H9 (cell line): ENCODE results near the gene RPLP1. TPM values are rescaled to one million over a fixed set of nuclear protein-coding genes. Genes with fewer than 3 reads are reported as not detected.

Experiments used
- DNase-seq: peaks from one replicate; pipeline ENCODE4 v3.0.0-alpha.2; 2017
- H2AFZ ChIP-seq: one replicate; pipeline ENCODE4 v1.6.1; 2013; ENCODE audit warnings: mild to moderate bottlenecking, low read length, control low read depth, moderate library complexity
- H2AK5ac ChIP-seq: 2 replicates; pipeline ENCODE4 v1.6.1; 2013; ENCODE audit warnings: low read length, control low read depth, mixed read lengths; ENCODE audit not compliant: insufficient read length
- H2BK120ac ChIP-seq: one replicate; pipeline ENCODE4 v1.6.1; 2013; ENCODE audit warnings: low read depth, mild to moderate bottlenecking, low read length, control low read depth, inconsistent platforms; ENCODE audit not compliant: poor library complexity, severe bottlenecking
- H2BK12ac ChIP-seq: 2 replicates; pipeline ENCODE4 v1.6.1; 2013; ENCODE audit warnings: low read length, control low read depth, mixed read lengths, low read depth; ENCODE audit not compliant: insufficient read length
- H2BK15ac ChIP-seq: 2 replicates; pipeline ENCODE4 v1.6.1; 2013; ENCODE audit warnings: low read depth, low read length, control low read depth
- H2BK20ac ChIP-seq: one replicate; pipeline ENCODE4 v1.6.1; 2013; ENCODE audit warnings: low read depth, mild to moderate bottlenecking, low read length, control low read depth, inconsistent platforms; ENCODE audit not compliant: poor library complexity, severe bottlenecking
- H2BK5ac ChIP-seq: 2 replicates; pipeline ENCODE4 v1.6.1; 2013; ENCODE audit warnings: low read length, control low read depth, mixed read lengths; ENCODE audit not compliant: insufficient read length
- H3K14ac ChIP-seq: 2 replicates; pipeline ENCODE4 v1.6.1; 2013; ENCODE audit warnings: low read length, control low read depth; ENCODE audit not compliant: insufficient read depth
- H3K18ac ChIP-seq: 2 replicates; pipeline ENCODE4 v1.6.1; 2013; ENCODE audit warnings: low read depth, mild to moderate bottlenecking, mixed read lengths, low read length, control low read depth; ENCODE audit not compliant: insufficient read length
- H3K23ac ChIP-seq: 2 replicates; pipeline ENCODE4 v1.6.1; 2013; ENCODE audit warnings: low read length, control low read depth, mixed read lengths, low read depth; ENCODE audit not compliant: insufficient read length
- H3K23me2 ChIP-seq: 2 replicates; pipeline ENCODE4 v1.6.1; 2013; ENCODE audit warnings: low read depth, mild to moderate bottlenecking, mixed read lengths, low read length, control low read depth; ENCODE audit not compliant: insufficient read length, poor library complexity, severe bottlenecking
- H3K27ac ChIP-seq: 2 replicates; pipeline ENCODE4 v1.5.1; 2013; ENCODE audit warnings: low read length, control low read depth, mixed read lengths, low read depth; ENCODE audit not compliant: insufficient read length
- H3K27me3 ChIP-seq: 2 replicates; pipeline ENCODE4 v1.6.1; 2013; ENCODE audit warnings: low read length, control low read depth, inconsistent platforms; ENCODE audit not compliant: insufficient read depth
- H3K4ac ChIP-seq: 2 replicates; pipeline ENCODE4 v1.6.1; 2013; ENCODE audit warnings: low read depth, mild to moderate bottlenecking, control low read depth, inconsistent platforms, low read length, moderate library complexity
- H3K4me1 ChIP-seq: 2 replicates; pipeline ENCODE4 v1.6.1; 2013; ENCODE audit warnings: low read length, control low read depth, inconsistent platforms; ENCODE audit not compliant: insufficient read depth
- H3K4me2 ChIP-seq: 2 replicates; pipeline ENCODE4 v1.6.1; 2013; ENCODE audit warnings: low read length, control low read depth, mixed read lengths; ENCODE audit not compliant: insufficient read length, insufficient read depth
- H3K56ac ChIP-seq: 2 replicates; pipeline ENCODE4 v1.6.1; 2013; ENCODE audit warnings: low read depth, mild to moderate bottlenecking, mixed read lengths, low read length, control low read depth; ENCODE audit not compliant: insufficient read length
- H3K79me1 ChIP-seq: 2 replicates; pipeline ENCODE4 v1.6.1; 2013; ENCODE audit warnings: low read depth, mild to moderate bottlenecking, moderate library complexity, low read length, control low read depth, inconsistent platforms; ENCODE audit not compliant: insufficient read depth, poor library complexity, severe bottlenecking
- H3K79me2 ChIP-seq: 2 replicates; pipeline ENCODE4 v1.6.1; 2013; ENCODE audit warnings: low read length, control low read depth, inconsistent platforms; ENCODE audit not compliant: insufficient read depth
- H3K9ac ChIP-seq: 2 replicates; pipeline ENCODE4 v1.6.1; 2013; ENCODE audit warnings: low read length, control low read depth, mixed read lengths; ENCODE audit not compliant: insufficient read length; ENCODE audit errors: extremely low read depth
- H3K9me3 ChIP-seq: one replicate; pipeline ENCODE4 v1.6.1; 2013; ENCODE audit warnings: low read depth, low read length, inconsistent platforms; ENCODE audit not compliant: control insufficient read depth
- H3T11ph ChIP-seq: one replicate; pipeline ENCODE4 v1.6.1; 2013; ENCODE audit warnings: mild to moderate bottlenecking, low read length, control low read depth, inconsistent platforms
- H4K20me1 ChIP-seq: one replicate; pipeline ENCODE4 v1.6.1; 2013; ENCODE audit not compliant: control insufficient read depth, insufficient read length, insufficient read depth
- H4K5ac ChIP-seq: 2 replicates; pipeline ENCODE4 v1.6.1; 2013; ENCODE audit warnings: low read depth, mild to moderate bottlenecking, mixed read lengths, low read length, control low read depth; ENCODE audit not compliant: insufficient read length
- H4K8ac ChIP-seq: replicated peaks from 2 replicates; pipeline ENCODE4 v1.6.1; 2013; ENCODE audit warnings: low read length, control low read depth, mixed read lengths, low read depth; ENCODE audit not compliant: insufficient read length
- H4K91ac ChIP-seq: 2 replicates; pipeline ENCODE4 v1.6.1; 2013; ENCODE audit warnings: low read depth, mild to moderate bottlenecking, moderate library complexity, mixed read lengths, low read length, control low read depth; ENCODE audit not compliant: insufficient read length
- H3K27ac Mint-ChIP-seq, 3 experiments: 2 replicates in 2 of 3; 3 replicates in 1 of 3; pipeline ENCODE4 v1.8.0; 2020 to 2021; ENCODE audit warnings: mixed read lengths in 3 of 3, mild to moderate bottlenecking in 1 of 3, moderate library complexity in 1 of 3
- H3K27me3 Mint-ChIP-seq: 2 replicates; pipeline ENCODE4 v1.8.0; 2021; ENCODE audit warnings: low read depth, mild to moderate bottlenecking, moderate library complexity, mixed read lengths
- H3K36me3 Mint-ChIP-seq, 3 experiments: 2 replicates in 2 of 3; 3 replicates in 1 of 3; pipeline ENCODE4 v1.8.0; 2020 to 2021; ENCODE audit warnings: low read depth in 3 of 3, mixed read lengths in 3 of 3; ENCODE audit not compliant: insufficient read depth in 1 of 3
- H3K4me1 Mint-ChIP-seq, 2 experiments: 2 replicates each; pipeline ENCODE4 v1.8.0; 2020; ENCODE audit warnings: mixed read lengths in 2 of 2
- H3K4me3 Mint-ChIP-seq, 2 experiments: 2 replicates in 1 of 2; 3 replicates in 1 of 2; pipeline ENCODE4 v1.8.0; 2020 to 2021; ENCODE audit warnings: mild to moderate bottlenecking in 2 of 2, mixed read lengths in 2 of 2, moderate library complexity in 1 of 2
- H3K9me3 Mint-ChIP-seq, 2 experiments: 2 replicates in 1 of 2; 3 replicates in 1 of 2; pipeline ENCODE4 v1.8.0; 2020; ENCODE audit warnings: mild to moderate bottlenecking in 2 of 2, mixed read lengths in 2 of 2, moderate library complexity in 1 of 2
- CTCF ChIP-seq: fragments of 200-600 bp; sonication (generic); conservative IDR thresholded peaks from 3 replicates; pipeline ENCODE4 v1.8.0; 2021; ENCODE audit warnings: antibody characterized with exemption, mild to moderate bottlenecking
- WGBS: extraction: QIAGEN DNeasy Blood & Tissue Kit; methylation state at CpG from one replicate; pipeline ENCODE4 v1.1.7; 2013; ENCODE audit warnings: missing lambda C conversion rate, low lambda C conversion rate, mixed read lengths; ENCODE audit not compliant: insufficient read length; ENCODE audit errors: extremely low coverage; 5-methylcytosine and 5-hydroxymethylcytosine counted together
- total RNA-seq: library from RNA; stranded (reverse); gene quantifications from 2 replicates; pipeline ENCODE4 v1.2.1, GENCODE V29; 2021

RPLP1 gene
- total RNA-seq, 1 experiment from 2014 or later, result 1,715 TPM

- no peaks in the 10 kb centered on the region for H3K27me3 ChIP-seq
- H4K8ac ChIP-seq, result no peak overlapping the region
- no peaks in the 10 kb centered on the region for H3K23me2 ChIP-seq
- Mint-ChIP-seq H3K4me1 (no peaks in the 10 kb centered on the region), H3K27me3 (no peaks in the 10 kb centered on the region), H3K4me3 (no peak overlapping the region), H3K27ac (no peak overlapping the region), H3K9me3 (no peaks in the 10 kb centered on the region), H3K36me3 (peaks cover 46 to 86% (median 79%) of the 10 kb centered on the region in 3 experiments; a peak in 6 of 7 replicates)
- H4K5ac ChIP-seq, result no peak overlapping the region
- H2BK5ac ChIP-seq, result no peak overlapping the region
- H3K79me2 ChIP-seq, result no peaks in the 10 kb centered on the region
- no peak overlapping the region for H2BK15ac ChIP-seq
- WGBS, result no CpG with 5 or more reads among the region's 1 CpG
- H3K14ac ChIP-seq, result no peak overlapping the region
- H3T11ph ChIP-seq, result no peak overlapping the region
- H3K9me3 ChIP-seq, result no peaks in the 10 kb centered on the region
- H3K56ac ChIP-seq, result no peak overlapping the region
- H3K18ac ChIP-seq, result no peak overlapping the region
- no peak overlapping the region for H2BK120ac ChIP-seq
- H4K91ac ChIP-seq, result no peak overlapping the region
- no peaks in the 10 kb centered on the region for H3K79me1 ChIP-seq
- no peak overlapping the region for H3K4me2 ChIP-seq
- H3K27ac ChIP-seq, result no peak overlapping the region
- no peak overlapping the region for H2BK12ac ChIP-seq
- H3K23ac ChIP-seq, result no peak overlapping the region
- no peaks in the 10 kb centered on the region for H4K20me1 ChIP-seq
- H3K4me1 ChIP-seq, result no peaks in the 10 kb centered on the region
- H3K4ac ChIP-seq, result no peak overlapping the region
- DNase-seq, result no peak
- H2AK5ac ChIP-seq, result no peak overlapping the region
- H2AFZ ChIP-seq, result no peak overlapping the region
- TF ChIP-seq CTCF, result no peak
- no peak overlapping the region for H2BK20ac ChIP-seq
- H3K9ac ChIP-seq, result no peak overlapping the region
These were observed 27.7 kb upstream of the RPLP1 start for GRCh38 chr15:69424748-69425413.
